Spinal cord (tissue), 10 donors: Measurements from ENCODE around the gene BAHCC1. TPM values are rescaled to one million over a fixed set of nuclear protein-coding genes. Genes with fewer than 3 reads are reported as not detected.
A peak's percentile ranks its signal among the peaks of the same experiment; 100 is the strongest.

ENCODE experiments used
- DNase-seq, 6 donors: peaks; one replicate each; pipeline versions ENCODE4 v3.0.0 to v3.0.0-alpha.2; 2013 to 2015; ENCODE audit warnings: low spot score in 6 of 6, low read depth in 4 of 6
- H3K27ac ChIP-seq: one replicate; pipeline ENCODE4 v1.5.1; 2013; ENCODE audit warnings: low read depth, low read length, control low read depth
- H3K27me3 ChIP-seq: one replicate; pipeline ENCODE4 v1.6.1; 2013; ENCODE audit warnings: low read length; ENCODE audit not compliant: control insufficient read depth, insufficient read depth
- H3K36me3 ChIP-seq: one replicate; pipeline ENCODE4 v1.6.1; 2013; ENCODE audit warnings: low read length; ENCODE audit not compliant: control insufficient read depth, insufficient read depth
- H3K4me1 ChIP-seq: one replicate; pipeline ENCODE4 v1.6.1; 2013; ENCODE audit warnings: low read length; ENCODE audit not compliant: control insufficient read depth, insufficient read depth
- H3K4me3 ChIP-seq: one replicate; pipeline ENCODE4 v1.5.1; 2013; ENCODE audit warnings: low read depth, low read length, control low read depth
- H3K9me3 ChIP-seq: one replicate; pipeline ENCODE4 v1.6.1; 2013; ENCODE audit warnings: low read length; ENCODE audit not compliant: control insufficient read depth, insufficient read depth
- WGBS: methylation state at CpG from one replicate; pipeline ENCODE4 v1.1.5; 2013; ENCODE audit warnings: missing lambda C conversion rate; ENCODE audit not compliant: insufficient coverage; 5-methylcytosine and 5-hydroxymethylcytosine counted together
- polyA plus RNA-seq, 2 donors: library from polyadenylated mRNA; unstranded; fragments of 120-200 nt; gene quantifications; one replicate each; pipeline ENCODE4 v1.2.1, GENCODE V29; 2013; ENCODE audit not compliant: insufficient read length in 2 of 2
- small RNA-seq: library from RNA; depleted of rRNA; stranded (forward); fragments of <200 nt; gene quantifications from one replicate; pipeline ENCODE3, GENCODE V24; 2014; ENCODE audit warnings: low replicate concordance
- total RNA-seq, 2 donors: library from RNA; depleted of rRNA in 1 of 2; stranded (reverse); fragments of 120-200 nt in 1 of 2; fragments of >200 nt in 1 of 2; gene quantifications; one replicate each; pipeline versions ENCODE4 v1.2.3 to v1.2.4, GENCODE V29; 2013 to 2014
- donor health status: healthy.

The BAHCC1 gene
- total and polyA plus RNA-seq, 4 donors: 9.3 to 33.4 (median 20.5) TPM

DNA sequence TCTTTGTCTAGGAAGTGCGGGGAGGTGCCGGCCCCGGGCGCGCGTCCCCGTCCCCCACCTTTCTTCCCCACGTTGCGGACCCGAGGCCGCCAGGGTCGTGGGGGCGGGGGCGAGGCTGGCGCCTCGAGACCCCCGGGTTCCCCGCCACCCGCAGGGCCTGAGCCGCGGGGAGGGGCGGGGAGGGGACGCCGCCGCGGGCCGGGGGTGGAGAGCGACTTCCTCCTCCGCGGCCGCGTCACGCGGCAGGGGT, 119.2 kb downstream of the BAHCC1 start:
- H3K27me3 ChIP-seq: peaks cover 15% of the 10 kb centered on the region
- H3K9me3 ChIP-seq: no peaks in the 10 kb centered on the region
- no peak for DNase-seq
- 0% methylated on average over 34 of the region's 34 CpGs for WGBS
- peaks cover 53% of the 10 kb centered on the region for H3K4me1 ChIP-seq
- H3K4me3 ChIP-seq: peak overlapping the region; percentile 73
- peak overlapping the region; percentile 99 for H3K27ac ChIP-seq
- H3K36me3 ChIP-seq: peaks cover 38% of the 10 kb centered on the region

DNA sequence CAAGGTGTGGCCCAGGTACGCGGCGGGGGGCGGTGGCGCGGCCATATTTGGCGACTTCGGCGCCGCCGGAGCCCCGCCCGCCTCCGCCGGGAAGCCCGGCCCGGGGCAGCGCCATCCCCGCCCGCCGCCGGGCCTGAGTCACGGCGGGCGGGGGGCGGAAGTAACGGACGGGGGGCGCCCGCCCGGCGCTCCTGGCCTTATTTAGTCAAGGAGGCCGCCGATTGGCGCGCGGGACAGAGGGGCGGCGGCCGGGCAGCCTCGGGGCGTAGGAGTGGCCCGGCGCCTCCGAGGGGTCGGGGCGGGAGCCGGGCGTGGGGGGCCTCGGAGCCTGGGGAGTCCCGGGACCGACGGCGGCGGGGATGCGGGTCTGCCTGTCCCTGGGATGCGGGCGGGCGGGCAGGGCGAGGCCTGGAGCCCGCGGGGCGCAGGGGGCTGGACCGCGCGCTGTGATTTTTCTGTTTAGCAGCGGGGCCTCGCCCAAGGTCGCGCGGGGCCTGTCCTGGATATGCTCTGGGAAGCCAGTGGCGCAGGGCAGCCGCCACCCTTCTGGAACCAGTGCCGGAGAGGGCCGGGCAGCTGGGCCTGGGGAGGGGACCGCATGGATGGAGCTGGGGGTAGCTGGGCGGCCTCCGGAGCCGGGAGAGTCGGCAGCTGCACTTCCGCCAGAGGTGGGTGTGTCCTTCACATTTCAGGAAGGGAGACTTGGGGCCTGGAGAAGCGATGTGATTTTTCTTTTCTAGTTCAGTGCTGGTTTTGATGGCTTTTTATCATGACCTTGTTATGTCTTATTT, 119.7 kb downstream of the BAHCC1 start:
- Histone ChIP-seq H3K4me1 (peaks cover 57% of the 10 kb centered on the region), H3K27me3 (peaks cover 20% of the 10 kb centered on the region), H3K9me3 (no peaks in the 10 kb centered on the region), H3K36me3 (peaks cover 34% of the 10 kb centered on the region), H3K4me3 (peak overlapping the region; percentile 78), H3K27ac (peak overlapping the region; percentile 99)
- WGBS: under 1% methylated on average over 81 of the region's 82 CpGs
- peak in 2 of 6 donors; percentile 83 to 86 for DNase-seq

DNA sequence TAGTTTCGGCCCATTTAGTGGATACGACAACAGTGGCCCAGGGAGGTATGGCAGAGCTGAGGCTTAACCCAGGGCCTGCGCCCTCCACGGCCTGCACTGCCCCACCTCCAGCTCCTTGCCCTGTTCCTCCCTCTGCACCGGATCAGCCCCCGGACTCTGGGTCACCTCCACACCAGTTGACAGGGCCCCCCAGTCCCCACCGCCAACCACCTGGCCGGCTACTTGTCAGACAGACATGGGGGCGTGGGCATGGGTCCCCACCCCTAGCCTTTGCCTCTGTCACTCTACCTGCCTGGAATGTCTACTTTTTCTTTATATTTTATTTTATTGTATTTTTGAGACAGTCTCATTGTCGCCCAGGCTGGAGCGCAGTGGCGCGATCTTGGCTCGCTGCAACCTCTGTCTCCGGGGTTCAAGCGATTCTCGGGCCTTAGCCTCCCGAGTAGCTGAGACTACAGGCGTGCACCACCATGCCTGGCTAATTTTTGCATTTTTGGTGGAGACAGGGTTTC, 120.3 kb downstream of the BAHCC1 start:
- 72% methylated on average over 14 of the region's 19 CpGs for WGBS
- Histone ChIP-seq H3K27me3 (peaks cover 27% of the 10 kb centered on the region), H3K4me1 (peaks cover 62% of the 10 kb centered on the region), H3K9me3 (no peaks in the 10 kb centered on the region), H3K27ac (peak overlapping the region; percentile 99), H3K36me3 (peaks cover 32% of the 10 kb centered on the region), H3K4me3 (peak overlapping the region; percentile 78)
- no peak for DNase-seq

Small RNAs within 50 kb of the gene (small RNA-seq; reads per million reads assigned to genes)
- gene MIR3186 (0.12 reads per million), gene MIR4740 (not detected)

Other genes starting within 250 kb of the BAHCC1 start
- gene PVALEF, start 229.9 kb upstream of the BAHCC1 start, total RNA-seq: under 1 TPM in 1 of 2 donors, not detected in 1; 0.11 TPM
- gene PVALEF, start 229.9 kb upstream of the BAHCC1 start, polyA plus RNA-seq: under 1 TPM; 0.73 to 0.90 TPM
- gene AATK, start 229.2 kb upstream of the BAHCC1 start, total RNA-seq: 10 to 100 TPM; 41.9 to 94.4 TPM
- 100 to 1,000 TPM; 128 to 149 TPM for gene AATK, start 229.2 kb upstream of the BAHCC1 start, polyA plus RNA-seq
- 10 to 100 TPM in 1 of 2 donors, 1 to 10 TPM in 1; 7.2 to 13.6 TPM for gene CEP131, start 172.5 kb upstream of the BAHCC1 start, total RNA-seq
- gene CEP131, start 172.5 kb upstream of the BAHCC1 start, polyA plus RNA-seq: 10 to 100 TPM; 23.0 to 26.6 TPM
- gene TEPSIN, start 156.4 kb upstream of the BAHCC1 start, total RNA-seq: 10 to 100 TPM in 1 of 2 donors, 1 to 10 TPM in 1; 7.7 to 13.6 TPM
- 10 to 100 TPM; 24.8 to 33.8 TPM for gene TEPSIN, start 156.4 kb upstream of the BAHCC1 start, polyA plus RNA-seq
- gene NDUFAF8, start 156.1 kb upstream of the BAHCC1 start, total RNA-seq: 10 to 100 TPM in 1 of 2 donors, 1 to 10 TPM in 1; 9.4 to 87.6 TPM
- 10 to 100 TPM; 72.4 to 75.4 TPM for gene NDUFAF8, start 156.1 kb upstream of the BAHCC1 start, polyA plus RNA-seq
- 10 to 100 TPM; 26.7 to 52.3 TPM for gene SLC38A10, start 100.2 kb upstream of the BAHCC1 start, total RNA-seq
- gene SLC38A10, start 100.2 kb upstream of the BAHCC1 start, polyA plus RNA-seq: 10 to 100 TPM; 65.8 to 76.8 TPM
- gene ACTG1, start 117.3 kb downstream of the BAHCC1 start, total RNA-seq: 1,000 to 10,000 TPM; 1,777 to 2,883 TPM
- gene ACTG1, start 117.3 kb downstream of the BAHCC1 start, polyA plus RNA-seq: 1,000 to 10,000 TPM; 3,154 to 3,460 TPM
- gene FSCN2, start 132.9 kb downstream of the BAHCC1 start, total RNA-seq: 1 to 10 TPM in 1 of 2 donors, under 1 TPM in 1; 0.89 to 1.7 TPM
- 1 to 10 TPM; 1.5 to 3.1 TPM for gene FSCN2, start 132.9 kb downstream of the BAHCC1 start, polyA plus RNA-seq
- 10 to 100 TPM; 16.9 to 22.8 TPM for gene FAAP100, start 156.9 kb downstream of the BAHCC1 start, total RNA-seq
- gene FAAP100, start 156.9 kb downstream of the BAHCC1 start, polyA plus RNA-seq: 10 to 100 TPM; 55.5 to 70.9 TPM
- gene NPLOC4, start 241.7 kb downstream of the BAHCC1 start, total RNA-seq: 10 to 100 TPM; 38.8 to 40.1 TPM
- gene NPLOC4, start 241.7 kb downstream of the BAHCC1 start, polyA plus RNA-seq: 10 to 100 TPM; 46.0 to 60.6 TPM
- gene TSPAN10, start 241.7 kb downstream of the BAHCC1 start, total RNA-seq: 1 to 10 TPM in 1 of 2 donors, under 1 TPM in 1; 0.69 to 1.3 TPM
- 1 to 10 TPM; 1.2 to 1.6 TPM for gene TSPAN10, start 241.7 kb downstream of the BAHCC1 start, polyA plus RNA-seq